Right lobe of liver (tissue), 6 donors: ENCODE results near the gene MPST. TPM values are rescaled to one million over a fixed set of nuclear protein-coding genes. Genes with fewer than 3 reads are reported as not detected.
A peak's percentile ranks its signal among the peaks of the same experiment; 100 is the strongest.

Source experiments
- ATAC-seq, 4 donors: fragments of 200-7000 bp; cut with Tn5 transposase; one replicate each; pipeline ENCODE4 v1.9.1; 2020; ENCODE audit warnings: mild to moderate bottlenecking in 4 of 4, moderate library complexity in 4 of 4
- DNase-seq, 3 donors: peaks; one replicate each; pipeline ENCODE4 v3.0.0-alpha.2; 2020
- H3K27ac ChIP-seq, 3 donors: fragments of 200-600 bp; one replicate each; pipeline ENCODE4 v1.8.0; 2022
- H3K27me3 ChIP-seq, 2 donors: fragments of 200-600 bp; one replicate each; pipeline ENCODE4 v1.8.0; 2022
- H3K36me3 ChIP-seq, 4 donors: fragments of 200-600 bp; sonication (generic) in 1 of 4; one replicate each; pipeline versions ENCODE4 v1.5.1 to v1.8.0; 2017 to 2022; ENCODE audit warnings: control low read depth in 1 of 4
- H3K4me1 ChIP-seq, 4 donors: fragments of 200-600 bp; sonication (generic) in 1 of 4; one replicate each; pipeline versions ENCODE4 v1.5.1 to v1.8.0; 2017 to 2022; ENCODE audit warnings: control low read depth in 1 of 4
- H3K4me3 ChIP-seq, 3 donors: fragments of 200-600 bp; one replicate each; pipeline ENCODE4 v1.8.0; 2022
- H3K9me3 ChIP-seq, 4 donors: fragments of 200-600 bp; sonication (generic) in 1 of 4; one replicate each; pipeline versions ENCODE4 v1.5.1 to v1.8.0; 2017 to 2022; ENCODE audit warnings: control low read depth in 1 of 4
- POLR2A ChIP-seq: fragments of 450-650 bp; IDR thresholded peaks from one replicate; pipeline ENCODE4 v1.6.1; 2017; ENCODE audit warnings: antibody characterized with exemption, mild to moderate bottlenecking
- WGBS: methylation state at CpG from one replicate; pipeline ENCODE4 v1.1.6; 2018; ENCODE audit warnings: low coverage, low lambda C conversion rate; ENCODE audit not compliant: insufficient coverage; ENCODE audit errors: missing lambda C conversion rate; 5-methylcytosine and 5-hydroxymethylcytosine counted together
- intact Hi-C, 2 donors: fragments of 100-400 bp; cut with DNase I; formaldehyde crosslinking; loops; one replicate each; pipeline versions ENCODE4 v1.11.2 to v1.14.1; 2022
- long read RNA-seq: library from polyadenylated mRNA; unstranded; transcript quantifications from one replicate; pipeline ENCODE4 v2.0.0, GENCODE V29; 2019
- total RNA-seq, 6 experiments: library from RNA; depleted of rRNA in 2 of 6; stranded (reverse); fragments of >200 nt in 2 of 6; fragmentation: NEBNext Ultra II Directional in 3 of 6; extraction: Animal tissue kit (Norgen Biotek cat#: 25700) in 3 of 6; gene quantifications; one replicate each; pipeline versions ENCODE4 v1.1.0 to v1.2.4, GENCODE V29; 2016 to 2023
- TF ChIP-seq, protein P1 (sequence below), 4 donors: fragments of 200-600 bp in 3 of 4; fragments of 450-650 bp in 1 of 4; IDR thresholded peaks; one replicate each; pipeline versions ENCODE4 v1.5.1 to v1.8.0; 2016 to 2022; ENCODE audit warnings: antibody characterized with exemption in 4 of 4, mild to moderate bottlenecking in 2 of 4
- donor health status: DM: no; HTN: yes; CAD: no.
- donor health status: DM: no; HTN: no; CAD: no.
- donor health status: DM: no; HTN: no; CAD: no.
- donor health status: DM: no; HTN: yes; CAD: no.
- donor health status: DM: no; HTN: yes; CAD: no.

Gene MPST
- 100 to 1,000 TPM; 153 to 301 (median 214) TPM for total RNA-seq
- long read RNA-seq, transcript MPST-206 (3 exons, 1,331 nt), result minor isoform, 14 of 138 reads
- long read RNA-seq, transcript MPST-203 (3 exons, 1,345 nt), result major isoform, 16 of 138 reads
- long read RNA-seq, partial matches to known transcripts, result 100 of 138 reads
- long read RNA-seq, other reads (novel, unspliced or antisense), result 7 of 138 reads

DNA sequence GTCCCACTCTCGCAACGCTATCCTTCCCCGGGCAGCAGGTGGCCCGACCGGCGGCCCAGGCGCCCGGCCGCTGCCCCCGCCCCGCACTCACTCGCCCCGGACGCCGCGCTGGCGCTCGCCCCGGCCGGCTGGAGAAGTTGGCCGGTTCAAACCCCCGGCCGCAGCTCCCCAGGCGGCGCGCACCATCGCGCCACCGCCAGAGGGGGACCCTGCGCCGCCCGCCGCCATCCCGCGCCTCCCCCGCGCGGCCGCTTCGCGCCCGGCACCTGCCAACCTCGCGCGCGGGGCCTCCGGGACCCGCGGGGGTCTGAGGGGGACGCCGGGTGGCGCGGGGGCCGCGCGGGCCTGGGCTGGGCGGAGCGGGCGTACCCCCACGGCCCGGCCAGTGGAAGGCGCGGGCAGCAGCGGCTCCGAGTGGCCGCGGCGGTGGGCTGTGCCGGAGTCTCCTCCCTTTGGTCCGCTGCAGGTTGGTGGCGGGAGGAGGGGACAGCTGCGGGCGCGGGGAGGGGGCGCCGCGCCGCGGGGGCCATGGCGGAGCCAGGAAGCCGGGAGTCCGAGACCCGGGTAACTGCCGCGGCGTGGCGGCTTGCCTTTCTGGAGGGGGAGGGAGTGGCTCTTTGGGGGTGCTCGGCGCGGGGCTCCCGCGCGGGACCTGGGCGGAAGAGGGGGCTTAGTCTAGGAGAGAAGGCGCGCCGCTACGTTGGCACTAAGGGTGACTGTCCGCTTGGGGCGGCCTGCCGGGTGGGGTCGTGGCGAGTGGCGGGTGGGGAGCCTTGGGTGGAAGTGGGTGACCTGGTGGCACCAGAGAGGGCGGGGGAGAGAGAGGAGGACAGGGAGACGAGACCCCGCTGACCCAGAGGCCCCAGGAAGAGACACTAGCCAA is at the start of gene MPST, which contains the start of gene TST:
Gene MPST (plus strand): TSS at position 434 of the 883 bp plus-strand sequence. CDS start 95 bp downstream, at position 529.
Gene TST (minus strand): TSS at position 139 of the 883 bp plus-strand sequence. CDS start 715 bp downstream, outside the sequence.
- H3K9me3 ChIP-seq, result no peaks in the 10 kb centered on the region
- 0% methylated on average over 2 of the region's 107 CpGs for whole genome bisulfite sequencing
- no peaks in the 10 kb centered on the region for H3K27me3 ChIP-seq
- peak within 1 kb of the TSS; percentile 76 to 95 (median 89) for H3K27ac ChIP-seq
- peaks cover 0 to 68% (median 32%) of the 10 kb centered on the region in 4 donors for H3K4me1 ChIP-seq
- intact Hi-C loops, result no loop called here
- peaks cover 0 to 9% (median 4%) of the 10 kb centered on the region in 4 donors for H3K36me3 ChIP-seq
- peak; percentile 88 to 91 (median 89) for DNase-seq
- peak; percentile 94 for TF ChIP-seq POLR2A
- TF ChIP-seq, protein P1, sequence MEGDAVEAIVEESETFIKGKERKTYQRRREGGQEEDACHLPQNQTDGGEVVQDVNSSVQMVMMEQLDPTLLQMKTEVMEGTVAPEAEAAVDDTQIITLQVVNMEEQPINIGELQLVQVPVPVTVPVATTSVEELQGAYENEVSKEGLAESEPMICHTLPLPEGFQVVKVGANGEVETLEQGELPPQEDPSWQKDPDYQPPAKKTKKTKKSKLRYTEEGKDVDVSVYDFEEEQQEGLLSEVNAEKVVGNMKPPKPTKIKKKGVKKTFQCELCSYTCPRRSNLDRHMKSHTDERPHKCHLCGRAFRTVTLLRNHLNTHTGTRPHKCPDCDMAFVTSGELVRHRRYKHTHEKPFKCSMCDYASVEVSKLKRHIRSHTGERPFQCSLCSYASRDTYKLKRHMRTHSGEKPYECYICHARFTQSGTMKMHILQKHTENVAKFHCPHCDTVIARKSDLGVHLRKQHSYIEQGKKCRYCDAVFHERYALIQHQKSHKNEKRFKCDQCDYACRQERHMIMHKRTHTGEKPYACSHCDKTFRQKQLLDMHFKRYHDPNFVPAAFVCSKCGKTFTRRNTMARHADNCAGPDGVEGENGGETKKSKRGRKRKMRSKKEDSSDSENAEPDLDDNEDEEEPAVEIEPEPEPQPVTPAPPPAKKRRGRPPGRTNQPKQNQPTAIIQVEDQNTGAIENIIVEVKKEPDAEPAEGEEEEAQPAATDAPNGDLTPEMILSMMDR (IDR thresholded peaks at IDR 0.05), result peak in 1 of 4 donors; percentile 64
- H3K4me3 ChIP-seq, result peak within 1 kb of the TSS; percentile 98 to 100 (median 99)
- ATAC-seq, result peak; percentile 53 to 77 (median 59)

DNA sequence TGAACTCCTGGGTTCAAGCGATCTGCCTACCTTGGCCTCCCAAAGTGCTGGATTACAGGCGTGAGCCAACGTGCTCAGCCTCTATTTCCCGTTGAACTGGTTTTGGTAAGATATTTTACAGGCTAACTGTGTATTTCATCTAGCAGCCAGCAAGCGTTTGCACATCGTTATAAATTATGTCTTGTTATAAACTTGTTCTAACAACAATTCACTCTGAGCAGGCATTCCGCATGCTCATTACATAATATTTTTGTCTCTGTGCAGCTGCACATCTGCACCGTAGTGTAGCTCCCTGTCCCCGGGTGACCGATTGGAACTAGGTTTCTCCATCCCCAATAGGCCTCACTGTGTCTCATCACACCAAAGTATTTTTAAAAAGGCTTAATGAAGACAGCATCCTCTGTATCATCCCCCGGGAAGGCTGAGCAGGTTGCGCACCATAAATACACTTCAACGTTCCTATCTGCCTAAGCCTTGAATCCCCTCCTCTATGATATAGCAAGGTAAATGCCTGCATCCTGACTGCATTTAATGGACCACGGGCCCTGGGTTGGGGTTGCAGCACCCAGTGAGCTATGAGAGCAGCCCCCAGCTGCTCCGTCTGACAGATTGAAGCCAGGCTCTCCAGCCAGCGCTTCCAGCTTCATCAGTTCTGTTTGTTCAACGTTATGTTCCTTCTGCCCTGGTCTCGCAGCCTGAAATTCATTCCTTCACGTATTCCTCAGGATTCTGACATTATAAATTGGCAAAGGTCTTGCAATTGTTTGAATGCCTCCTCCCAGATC is 48.0 kb upstream of the MPST start:
- ATAC-seq, result no peak
- Histone ChIP-seq H3K9me3 (no peaks in the 10 kb centered on the region), H3K27ac (no peak overlapping the region), H3K36me3 (no peaks in the 10 kb centered on the region), H3K4me1 (no peaks in the 10 kb centered on the region), H3K4me3 (no peak overlapping the region), H3K27me3 (no peaks in the 10 kb centered on the region)
- DNase-seq, result no peak
- intact Hi-C loops, result loop anchor here (10.0 kb wide), 3 partner anchors 97 to 187 kb away; no protein-coding TSS in a partner anchor
- no peak for TF ChIP-seq POLR2A
- TF ChIP-seq, protein P1 (IDR thresholded peaks at IDR 0.05), result no peak
- WGBS, result 77% methylated on average over 19 of the region's 19 CpGs

DNA sequence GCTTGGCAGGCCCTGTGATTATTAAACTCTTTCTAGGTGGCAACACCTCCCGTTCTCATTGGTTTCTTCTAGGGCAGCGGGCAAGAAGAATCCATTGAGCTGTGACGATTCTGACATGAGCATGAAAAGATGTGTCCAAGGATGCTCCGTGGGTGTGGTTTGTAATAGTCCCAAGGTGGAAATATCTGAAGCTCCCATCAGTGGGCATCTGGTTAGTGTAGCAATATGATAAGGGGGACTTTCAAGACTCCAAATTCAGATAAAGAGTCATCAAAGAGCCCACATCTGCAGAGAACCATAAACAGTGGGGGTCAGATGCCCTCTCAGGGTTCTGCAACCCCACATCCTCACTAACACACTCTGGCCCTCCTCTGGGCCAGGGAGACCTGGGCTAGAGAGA is 42.9 kb upstream of the MPST start:
- peaks cover 0 to 6% (median 0%) of the 10 kb centered on the region in 4 donors for H3K4me1 ChIP-seq
- DNase-seq (no peak), ATAC-seq (no peak)
- no peak overlapping the region for H3K27ac ChIP-seq
- TF ChIP-seq, protein P1 (IDR thresholded peaks at IDR 0.05), result no peak
- TF ChIP-seq POLR2A, result no peak
- H3K4me3 ChIP-seq, result no peak overlapping the region
- 78% methylated on average over 4 of the region's 4 CpGs for WGBS
- H3K27me3 ChIP-seq, result no peaks in the 10 kb centered on the region
- H3K36me3 ChIP-seq, result no peaks in the 10 kb centered on the region
- intact Hi-C loops, result loop anchor here (10.0 kb wide), 3 partner anchors 102 to 192 kb away; no protein-coding TSS in a partner anchor
- no peaks in the 10 kb centered on the region for H3K9me3 ChIP-seq

DNA sequence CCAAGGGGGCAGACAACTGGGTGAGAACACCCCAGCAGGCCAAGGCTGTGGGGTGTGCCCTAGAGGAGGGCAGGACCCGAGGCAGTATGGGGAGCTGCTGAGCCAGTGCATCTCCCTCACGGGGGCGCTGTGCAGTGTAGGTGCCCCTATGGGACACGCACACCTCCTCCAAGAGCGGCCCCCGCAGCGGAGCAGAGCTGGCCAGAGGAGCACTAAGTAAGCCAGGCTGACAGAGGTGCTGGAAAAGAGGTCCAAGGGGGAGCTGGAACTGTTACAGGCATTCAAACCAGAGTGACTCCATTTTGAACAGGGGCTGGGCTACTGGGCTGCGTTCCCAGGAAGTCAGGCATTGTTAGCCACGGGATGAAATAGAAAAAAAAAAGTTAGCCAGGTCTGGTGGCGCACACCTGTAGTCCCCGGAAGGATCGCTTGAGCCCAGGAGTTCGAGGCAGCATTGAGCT is 42.1 kb upstream of the MPST start:
- H3K36me3 ChIP-seq, result no peaks in the 10 kb centered on the region
- H3K27ac ChIP-seq, result peak overlapping the region in 1 of 3 donors; percentile 16
- ATAC-seq (peak; percentile 62 to 78 (median 72)), DNase-seq (peak; percentile 64 to 72 (median 72))
- no peaks in the 10 kb centered on the region for H3K9me3 ChIP-seq
- H3K4me1 ChIP-seq, result peaks cover 0 to 6% (median 0%) of the 10 kb centered on the region in 4 donors
- H3K4me3 ChIP-seq, result peak overlapping the region; percentile 17 to 44 (median 27)
- 15% methylated on average over 6 of the region's 13 CpGs for WGBS
- intact Hi-C loops, result loop anchor here (10.0 kb wide), 3 partner anchors 103 to 193 kb away; no protein-coding TSS in a partner anchor
- no peaks in the 10 kb centered on the region for H3K27me3 ChIP-seq
- no peak for TF ChIP-seq POLR2A
- TF ChIP-seq, protein P1 (IDR thresholded peaks at IDR 0.05), result peak; percentile 8 to 26 (median 17)
